Uterus (tissue), 2 donors: ENCODE data around the gene DHX29.

Experiments
- POLR2A ChIP-seq, 2 donors: fragments of 450-650 bp; IDR thresholded peaks; one replicate each; pipeline ENCODE4 v1.6.1; 2016; ENCODE audit warnings: antibody characterized with exemption in 2 of 2, mild to moderate bottlenecking in 1 of 2, moderate library complexity in 1 of 2
- TF ChIP-seq, protein P1 (sequence below), 4 experiments: fragments of 200-600 bp in 2 of 4; fragments of 450-650 bp in 2 of 4; sonication (generic) in 2 of 4; IDR thresholded peaks; one replicate each; pipeline ENCODE4 v1.5.1; 2016 to 2019; ENCODE audit warnings: antibody characterized with exemption in 4 of 4, mild to moderate bottlenecking in 2 of 4, moderate library complexity in 1 of 4

DNA sequence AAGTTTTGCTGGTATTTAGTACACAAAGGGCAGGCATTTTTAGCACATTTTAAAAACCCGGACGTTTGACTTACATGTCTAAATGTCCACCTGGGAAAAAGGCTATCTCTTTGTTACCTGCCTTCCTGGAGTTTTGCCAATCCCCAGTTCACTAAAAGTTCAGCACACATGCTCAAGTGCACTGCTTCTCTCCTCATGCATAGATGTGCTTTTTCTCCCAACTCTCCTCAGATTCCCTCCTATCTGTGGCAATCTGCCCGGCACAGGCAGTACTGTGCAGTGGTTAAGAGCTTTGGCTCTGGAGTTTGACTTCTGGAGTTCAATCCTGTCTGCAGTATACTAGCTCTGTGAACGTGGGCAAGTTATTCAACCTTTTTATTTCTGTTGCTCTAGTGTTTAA lies 65.7 kb downstream of the DHX29 start:
- TF ChIP-seq, protein P1, sequence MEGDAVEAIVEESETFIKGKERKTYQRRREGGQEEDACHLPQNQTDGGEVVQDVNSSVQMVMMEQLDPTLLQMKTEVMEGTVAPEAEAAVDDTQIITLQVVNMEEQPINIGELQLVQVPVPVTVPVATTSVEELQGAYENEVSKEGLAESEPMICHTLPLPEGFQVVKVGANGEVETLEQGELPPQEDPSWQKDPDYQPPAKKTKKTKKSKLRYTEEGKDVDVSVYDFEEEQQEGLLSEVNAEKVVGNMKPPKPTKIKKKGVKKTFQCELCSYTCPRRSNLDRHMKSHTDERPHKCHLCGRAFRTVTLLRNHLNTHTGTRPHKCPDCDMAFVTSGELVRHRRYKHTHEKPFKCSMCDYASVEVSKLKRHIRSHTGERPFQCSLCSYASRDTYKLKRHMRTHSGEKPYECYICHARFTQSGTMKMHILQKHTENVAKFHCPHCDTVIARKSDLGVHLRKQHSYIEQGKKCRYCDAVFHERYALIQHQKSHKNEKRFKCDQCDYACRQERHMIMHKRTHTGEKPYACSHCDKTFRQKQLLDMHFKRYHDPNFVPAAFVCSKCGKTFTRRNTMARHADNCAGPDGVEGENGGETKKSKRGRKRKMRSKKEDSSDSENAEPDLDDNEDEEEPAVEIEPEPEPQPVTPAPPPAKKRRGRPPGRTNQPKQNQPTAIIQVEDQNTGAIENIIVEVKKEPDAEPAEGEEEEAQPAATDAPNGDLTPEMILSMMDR (IDR thresholded peaks at IDR 0.05) = no peak
- TF ChIP-seq POLR2A (IDR thresholded peaks at IDR 0.05) = no peak
